Neural crest cell (in vitro differentiated cells): ENCODE measurements around the gene C1QTNF7. TPM values are rescaled to one million over a fixed set of nuclear protein-coding genes. Genes with fewer than 3 reads are reported as not detected.

Source experiments
- DNase-seq: peaks from one replicate; pipeline ENCODE4 v3.0.0; 2021; ENCODE audit warnings: low read depth, mixed read lengths, low spot score
- H3K27ac Mint-ChIP-seq: one replicate; pipeline ENCODE4 v1.8.0; 2021; ENCODE audit warnings: mild to moderate bottlenecking, mixed read lengths; ENCODE audit not compliant: unreplicated experiment
- H3K27me3 Mint-ChIP-seq: 2 replicates; pipeline ENCODE4 v1.8.0; 2021; ENCODE audit warnings: low read depth, mild to moderate bottlenecking, mixed read lengths
- H3K36me3 Mint-ChIP-seq: 2 replicates; pipeline ENCODE4 v1.8.0; 2021; ENCODE audit warnings: low read depth, mild to moderate bottlenecking, mixed read lengths
- H3K4me1 Mint-ChIP-seq: 2 replicates; pipeline ENCODE4 v1.8.0; 2021; ENCODE audit warnings: mixed read lengths
- H3K4me3 Mint-ChIP-seq: one replicate; pipeline ENCODE4 v1.8.0; 2021; ENCODE audit warnings: mild to moderate bottlenecking, mixed read lengths
- H3K9me3 Mint-ChIP-seq: 2 replicates; pipeline ENCODE4 v1.8.0; 2021; ENCODE audit warnings: mixed read lengths
- total RNA-seq: library from RNA; stranded (reverse); gene quantifications from 2 replicates; pipeline ENCODE4 v1.2.1, GENCODE V29; 2021
- TF ChIP-seq, protein P1 (sequence below): fragments of 200-600 bp; sonication (generic); conservative IDR thresholded peaks from 2 replicates; pipeline ENCODE4 v1.5.0; 2021; ENCODE audit warnings: antibody characterized with exemption, mild to moderate bottlenecking

Gene C1QTNF7
- total RNA-seq, 1 donor from 2014 or later: not detected

- H3K27me3 Mint-ChIP-seq: no peaks in the 10 kb centered on the region
- no peak for DNase-seq
- H3K9me3 Mint-ChIP-seq: peaks cover 9% of the 10 kb centered on the region
- H3K4me1 Mint-ChIP-seq: no peaks in the 10 kb centered on the region
- TF ChIP-seq, protein P1, sequence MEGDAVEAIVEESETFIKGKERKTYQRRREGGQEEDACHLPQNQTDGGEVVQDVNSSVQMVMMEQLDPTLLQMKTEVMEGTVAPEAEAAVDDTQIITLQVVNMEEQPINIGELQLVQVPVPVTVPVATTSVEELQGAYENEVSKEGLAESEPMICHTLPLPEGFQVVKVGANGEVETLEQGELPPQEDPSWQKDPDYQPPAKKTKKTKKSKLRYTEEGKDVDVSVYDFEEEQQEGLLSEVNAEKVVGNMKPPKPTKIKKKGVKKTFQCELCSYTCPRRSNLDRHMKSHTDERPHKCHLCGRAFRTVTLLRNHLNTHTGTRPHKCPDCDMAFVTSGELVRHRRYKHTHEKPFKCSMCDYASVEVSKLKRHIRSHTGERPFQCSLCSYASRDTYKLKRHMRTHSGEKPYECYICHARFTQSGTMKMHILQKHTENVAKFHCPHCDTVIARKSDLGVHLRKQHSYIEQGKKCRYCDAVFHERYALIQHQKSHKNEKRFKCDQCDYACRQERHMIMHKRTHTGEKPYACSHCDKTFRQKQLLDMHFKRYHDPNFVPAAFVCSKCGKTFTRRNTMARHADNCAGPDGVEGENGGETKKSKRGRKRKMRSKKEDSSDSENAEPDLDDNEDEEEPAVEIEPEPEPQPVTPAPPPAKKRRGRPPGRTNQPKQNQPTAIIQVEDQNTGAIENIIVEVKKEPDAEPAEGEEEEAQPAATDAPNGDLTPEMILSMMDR: no peak
- peaks cover 3% of the 10 kb centered on the region for H3K36me3 Mint-ChIP-seq
- no peak overlapping the region for H3K4me3 Mint-ChIP-seq
- no peak overlapping the region for H3K27ac Mint-ChIP-seq
Observed at GRCh38 chr4:15444276-15444675, 16.4 kb downstream of the C1QTNF7 start.

- Mint-ChIP-seq H3K4me1 (no peaks in the 10 kb centered on the region), H3K27ac (no peak overlapping the region), H3K9me3 (peaks cover 9% of the 10 kb centered on the region), H3K4me3 (no peak overlapping the region), H3K36me3 (peaks cover 3% of the 10 kb centered on the region), H3K27me3 (no peaks in the 10 kb centered on the region)
- DNase-seq: no peak
- TF ChIP-seq, protein P1: no peak
Observed at GRCh38 chr4:15444879-15445547, 17.2 kb downstream of the C1QTNF7 start.

- no peak overlapping the region for H3K4me3 Mint-ChIP-seq
- peaks cover 6% of the 10 kb centered on the region for H3K9me3 Mint-ChIP-seq
- no peaks in the 10 kb centered on the region for H3K4me1 Mint-ChIP-seq
- no peaks in the 10 kb centered on the region for H3K27me3 Mint-ChIP-seq
- no peak overlapping the region for H3K27ac Mint-ChIP-seq
- no peaks in the 10 kb centered on the region for H3K36me3 Mint-ChIP-seq
- DNase-seq: no peak
- TF ChIP-seq, protein P1: no peak
Observed at GRCh38 chr4:15451181-15451865, 23.5 kb downstream of the C1QTNF7 start.

DNA sequence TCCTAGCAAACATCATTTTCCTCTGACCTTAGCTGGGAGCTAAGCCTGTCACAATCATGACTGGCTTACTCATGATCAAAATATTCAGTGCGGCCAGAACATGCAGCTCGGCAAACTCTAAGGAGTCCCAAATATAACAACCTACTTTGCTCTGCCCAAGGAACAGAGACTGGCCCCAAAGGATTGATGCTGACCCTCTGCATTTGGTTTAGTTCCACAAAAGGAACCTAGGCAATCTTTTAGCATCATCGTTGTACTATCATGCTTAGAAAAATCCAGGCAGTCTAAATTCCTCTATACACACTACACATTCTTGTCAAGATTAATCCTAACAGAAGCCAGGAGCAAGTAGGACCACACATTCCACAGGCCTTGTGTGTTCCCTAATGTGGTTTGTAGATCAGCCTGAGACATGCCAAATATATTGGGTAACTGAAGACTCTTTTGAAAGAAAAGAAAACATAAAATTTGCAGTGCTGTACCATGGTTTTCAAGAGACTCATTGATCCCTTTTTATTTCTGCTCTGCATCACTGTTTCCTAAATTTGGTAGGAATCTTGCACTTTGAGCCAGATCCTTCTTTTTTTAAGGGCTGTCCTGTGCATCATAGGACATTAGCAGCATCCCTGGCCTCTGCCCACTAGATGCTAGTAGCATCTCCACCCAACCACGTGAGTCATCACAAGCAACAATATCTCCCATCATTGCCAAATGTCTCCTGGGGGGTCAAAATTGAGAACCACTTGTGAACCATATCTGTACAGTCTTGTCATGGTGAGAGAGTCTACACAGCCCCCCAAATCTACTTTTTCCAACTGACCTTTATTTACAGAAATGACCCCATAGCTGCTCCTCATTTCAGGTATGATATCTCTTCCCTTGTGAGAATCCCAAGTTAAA, 24.3 kb downstream of the C1QTNF7 start:
- DNase-seq: no peak
- Mint-ChIP-seq H3K9me3 (peaks cover under 1% of the 10 kb centered on the region), H3K27me3 (no peaks in the 10 kb centered on the region), H3K27ac (no peak overlapping the region), H3K4me1 (no peaks in the 10 kb centered on the region), H3K4me3 (no peak overlapping the region), H3K36me3 (no peaks in the 10 kb centered on the region)
- TF ChIP-seq, protein P1: no peak

GRCh38 chr4:15455290-15455689, 27.5 kb downstream of the C1QTNF7 start:
- Mint-ChIP-seq H3K27me3 (peaks cover 3% of the 10 kb centered on the region), H3K4me3 (no peak overlapping the region), H3K36me3 (no peaks in the 10 kb centered on the region), H3K27ac (no peak overlapping the region), H3K4me1 (peaks cover 3% of the 10 kb centered on the region), H3K9me3 (no peaks in the 10 kb centered on the region)
- TF ChIP-seq, protein P1: no peak
- no peak for DNase-seq
